ENCODE results near the gene MTOR.

DNA sequence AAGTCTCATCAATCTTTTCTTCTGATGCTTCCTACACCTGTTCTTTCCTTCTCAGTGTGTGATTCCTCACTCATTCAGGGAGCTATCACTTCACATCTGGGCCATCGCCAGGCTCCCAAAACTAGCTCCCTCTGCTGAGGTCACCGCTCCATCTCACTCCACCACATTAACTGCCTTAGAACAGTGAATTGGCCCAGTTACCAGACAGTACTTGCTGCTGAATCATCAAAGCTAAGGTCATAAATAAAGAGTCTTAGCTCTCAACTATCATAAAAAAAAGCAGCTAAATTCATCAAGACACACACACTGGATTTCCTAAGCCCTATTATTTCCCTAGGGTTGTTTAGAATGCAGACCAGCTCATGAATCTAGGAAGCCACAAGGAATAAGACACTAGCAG lies 183.7 kb downstream of the MTOR start:
- TF ChIP-seq, protein P1, sequence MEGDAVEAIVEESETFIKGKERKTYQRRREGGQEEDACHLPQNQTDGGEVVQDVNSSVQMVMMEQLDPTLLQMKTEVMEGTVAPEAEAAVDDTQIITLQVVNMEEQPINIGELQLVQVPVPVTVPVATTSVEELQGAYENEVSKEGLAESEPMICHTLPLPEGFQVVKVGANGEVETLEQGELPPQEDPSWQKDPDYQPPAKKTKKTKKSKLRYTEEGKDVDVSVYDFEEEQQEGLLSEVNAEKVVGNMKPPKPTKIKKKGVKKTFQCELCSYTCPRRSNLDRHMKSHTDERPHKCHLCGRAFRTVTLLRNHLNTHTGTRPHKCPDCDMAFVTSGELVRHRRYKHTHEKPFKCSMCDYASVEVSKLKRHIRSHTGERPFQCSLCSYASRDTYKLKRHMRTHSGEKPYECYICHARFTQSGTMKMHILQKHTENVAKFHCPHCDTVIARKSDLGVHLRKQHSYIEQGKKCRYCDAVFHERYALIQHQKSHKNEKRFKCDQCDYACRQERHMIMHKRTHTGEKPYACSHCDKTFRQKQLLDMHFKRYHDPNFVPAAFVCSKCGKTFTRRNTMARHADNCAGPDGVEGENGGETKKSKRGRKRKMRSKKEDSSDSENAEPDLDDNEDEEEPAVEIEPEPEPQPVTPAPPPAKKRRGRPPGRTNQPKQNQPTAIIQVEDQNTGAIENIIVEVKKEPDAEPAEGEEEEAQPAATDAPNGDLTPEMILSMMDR (IDR thresholded peaks at IDR 0.05) = no peak
- no peak for TF ChIP-seq POLR2A (IDR thresholded peaks at IDR 0.05)
